Measurements from ENCODE around the gene CABP1. TPM values are rescaled to one million over a fixed set of nuclear protein-coding genes. Genes with fewer than 3 reads are reported as not detected.

The CABP1 gene
- total RNA-seq, 3 donors from 2014 or later = 0.51 to 1.8 (median 1.2) TPM

DNA sequence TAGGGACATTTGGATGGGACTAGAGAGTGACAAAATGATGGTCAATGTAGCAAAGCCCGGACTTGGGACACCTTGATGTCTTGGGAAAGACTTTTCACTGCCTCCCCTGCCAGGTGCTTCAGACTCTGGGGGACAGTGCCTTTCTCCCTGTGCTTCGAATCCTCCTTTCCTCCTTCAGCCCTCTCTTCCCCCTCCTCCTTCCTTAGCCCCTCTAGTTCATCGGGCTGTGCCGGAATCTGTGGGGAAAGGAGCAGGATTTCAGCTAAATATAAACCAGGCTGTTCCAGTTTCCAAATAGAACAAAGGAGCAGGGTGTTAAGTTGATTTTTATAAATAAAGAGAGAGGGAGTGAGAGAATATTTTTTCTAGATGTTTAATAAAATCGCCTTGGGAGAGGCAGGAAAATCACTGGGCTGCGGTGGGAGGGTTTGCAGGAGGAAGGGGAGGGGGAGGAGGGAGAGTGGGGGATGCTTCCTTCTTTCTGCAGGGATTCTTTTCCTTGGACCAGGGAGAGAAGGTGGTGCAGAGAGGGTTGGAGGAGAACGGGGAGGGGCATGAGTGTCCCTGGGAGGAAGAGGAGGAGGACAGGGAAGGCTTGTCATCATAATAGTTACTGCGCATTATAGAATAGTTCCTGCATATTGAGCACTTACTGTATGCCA is 21.3 kb upstream of the CABP1 start:
- Histone ChIP-seq H3K4me3 (no peak overlapping the region), H3K36me3 (ENCODE audit: low read depth) (no peaks in the 10 kb centered on the region), H3K9me3 (no peaks in the 10 kb centered on the region), H3K4me1 (ENCODE audit: low read depth) (peaks cover 3% of the 10 kb centered on the region)
- ATAC-seq = no peak
- intact Hi-C loops (cut with DNase I, micrococcal nuclease) = no loop called here
- DNase-seq = no peak
- TF ChIP-seq, protein P1, sequence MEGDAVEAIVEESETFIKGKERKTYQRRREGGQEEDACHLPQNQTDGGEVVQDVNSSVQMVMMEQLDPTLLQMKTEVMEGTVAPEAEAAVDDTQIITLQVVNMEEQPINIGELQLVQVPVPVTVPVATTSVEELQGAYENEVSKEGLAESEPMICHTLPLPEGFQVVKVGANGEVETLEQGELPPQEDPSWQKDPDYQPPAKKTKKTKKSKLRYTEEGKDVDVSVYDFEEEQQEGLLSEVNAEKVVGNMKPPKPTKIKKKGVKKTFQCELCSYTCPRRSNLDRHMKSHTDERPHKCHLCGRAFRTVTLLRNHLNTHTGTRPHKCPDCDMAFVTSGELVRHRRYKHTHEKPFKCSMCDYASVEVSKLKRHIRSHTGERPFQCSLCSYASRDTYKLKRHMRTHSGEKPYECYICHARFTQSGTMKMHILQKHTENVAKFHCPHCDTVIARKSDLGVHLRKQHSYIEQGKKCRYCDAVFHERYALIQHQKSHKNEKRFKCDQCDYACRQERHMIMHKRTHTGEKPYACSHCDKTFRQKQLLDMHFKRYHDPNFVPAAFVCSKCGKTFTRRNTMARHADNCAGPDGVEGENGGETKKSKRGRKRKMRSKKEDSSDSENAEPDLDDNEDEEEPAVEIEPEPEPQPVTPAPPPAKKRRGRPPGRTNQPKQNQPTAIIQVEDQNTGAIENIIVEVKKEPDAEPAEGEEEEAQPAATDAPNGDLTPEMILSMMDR (IDR thresholded peaks at IDR 0.05) = no peak

DNA sequence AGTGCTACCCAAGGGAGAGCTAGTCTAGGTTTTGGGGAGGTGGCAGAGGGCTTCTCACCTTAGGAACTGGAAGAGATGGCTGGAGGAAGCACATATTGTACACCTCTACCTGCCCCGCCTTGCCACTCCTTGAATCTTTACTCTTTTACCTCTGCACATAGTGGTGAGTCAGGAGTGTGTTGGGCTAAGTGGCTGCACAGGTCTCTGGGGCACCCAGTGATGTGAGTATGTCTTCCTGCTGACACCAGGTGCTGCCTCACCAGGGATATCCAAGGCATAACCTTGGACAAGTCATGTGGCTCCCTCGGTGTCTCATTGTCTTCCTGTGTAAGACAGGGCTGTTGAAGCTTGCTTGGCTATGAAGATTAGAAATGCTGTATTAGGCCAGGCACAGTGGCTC is 19.8 kb upstream of the CABP1 start:
- intact Hi-C loops (cut with DNase I, micrococcal nuclease) = no loop called here
- H3K4me3 ChIP-seq = no peak overlapping the region
- peaks cover 3% of the 10 kb centered on the region for H3K4me1 ChIP-seq (ENCODE audit: low read depth)
- ATAC-seq = peak; percentile 99
- peak; percentile 57 to 64 (median 61) for DNase-seq
- H3K9me3 ChIP-seq = no peaks in the 10 kb centered on the region
- TF ChIP-seq, protein P1 (IDR thresholded peaks at IDR 0.05) = no peak
- no peaks in the 10 kb centered on the region for H3K36me3 ChIP-seq (ENCODE audit: low read depth)

DNA sequence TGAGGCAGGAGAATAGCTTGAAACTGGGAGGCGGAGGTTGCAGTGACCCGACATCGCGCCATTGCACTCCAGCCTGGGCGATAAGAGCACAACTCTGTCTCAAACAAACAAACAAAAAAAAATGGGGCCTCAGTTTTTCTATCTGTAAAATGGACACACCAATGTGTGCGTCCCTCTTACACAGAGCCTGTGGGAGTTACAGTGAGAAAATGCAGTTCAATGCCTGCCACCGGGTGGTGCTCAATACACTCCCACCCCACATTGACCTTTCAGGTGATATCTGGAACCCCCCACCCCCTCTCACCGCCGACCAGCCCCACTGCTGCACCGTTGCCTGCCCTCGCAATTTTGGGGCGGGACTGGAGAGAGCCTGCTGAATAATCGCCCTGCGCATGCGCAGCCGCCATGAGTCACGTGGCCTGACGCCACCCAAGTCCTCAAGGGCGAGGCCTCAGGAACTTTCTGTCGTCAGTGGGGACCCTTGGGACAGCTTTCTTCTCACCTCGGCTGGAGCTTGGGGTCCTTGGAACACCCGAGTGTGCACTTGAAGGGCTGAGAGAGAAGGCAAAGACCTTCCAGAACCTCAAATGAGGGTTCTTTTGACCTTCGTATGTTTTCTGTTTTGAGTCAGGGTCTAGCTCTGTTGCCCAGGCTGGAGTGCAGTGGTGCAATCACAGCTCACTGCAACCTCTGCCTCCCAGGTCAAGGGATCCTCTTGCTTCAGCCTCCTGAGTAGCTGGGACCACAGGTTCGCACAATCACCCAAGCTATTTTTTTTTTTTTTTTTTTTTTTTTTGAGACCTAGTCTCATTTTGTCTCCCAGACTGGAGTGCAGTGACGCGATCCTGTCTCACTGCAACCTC is 14.6 kb upstream of the CABP1 start:
- no peak overlapping the region for H3K4me3 ChIP-seq
- intact Hi-C loops (cut with DNase I, micrococcal nuclease) = no loop called here
- TF ChIP-seq, protein P1 (IDR thresholded peaks at IDR 0.05) = no peak
- H3K36me3 ChIP-seq (ENCODE audit: low read depth) = no peaks in the 10 kb centered on the region
- ATAC-seq (no peak), DNase-seq (peak in 2 of 3 donors; percentile 25 to 46)
- H3K9me3 ChIP-seq = no peaks in the 10 kb centered on the region
- no peaks in the 10 kb centered on the region for H3K4me1 ChIP-seq (ENCODE audit: low read depth)

DNA sequence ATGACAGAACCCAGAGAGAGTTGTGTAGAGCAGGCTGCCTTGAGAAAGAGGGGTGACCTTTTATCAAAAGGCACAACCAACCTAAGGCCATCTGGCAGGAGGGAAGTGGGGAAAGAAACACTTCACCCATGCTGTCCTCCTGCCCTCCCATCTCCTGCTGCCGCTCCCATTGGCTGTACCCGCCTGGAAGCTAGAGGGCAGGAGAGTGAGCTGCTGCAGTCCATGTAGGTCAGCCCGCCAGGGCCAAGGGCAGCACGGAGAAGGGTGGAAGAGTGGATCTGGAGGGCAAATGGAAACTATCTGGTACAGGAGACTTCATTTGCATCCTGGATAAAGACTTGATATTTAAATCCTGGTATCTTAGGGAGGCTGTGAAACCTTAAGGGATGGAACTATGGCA is 11.5 kb upstream of the CABP1 start:
- ATAC-seq = peak; percentile 84
- peak in 2 of 3 donors; percentile 31 to 54 for DNase-seq
- Histone ChIP-seq H3K9me3 (no peaks in the 10 kb centered on the region), H3K36me3 (ENCODE audit: low read depth) (no peaks in the 10 kb centered on the region), H3K4me3 (no peak overlapping the region), H3K4me1 (ENCODE audit: low read depth) (no peaks in the 10 kb centered on the region)
- TF ChIP-seq, protein P1 (IDR thresholded peaks at IDR 0.05) = no peak
- intact Hi-C loops (cut with DNase I, micrococcal nuclease) = no loop called here

DNA sequence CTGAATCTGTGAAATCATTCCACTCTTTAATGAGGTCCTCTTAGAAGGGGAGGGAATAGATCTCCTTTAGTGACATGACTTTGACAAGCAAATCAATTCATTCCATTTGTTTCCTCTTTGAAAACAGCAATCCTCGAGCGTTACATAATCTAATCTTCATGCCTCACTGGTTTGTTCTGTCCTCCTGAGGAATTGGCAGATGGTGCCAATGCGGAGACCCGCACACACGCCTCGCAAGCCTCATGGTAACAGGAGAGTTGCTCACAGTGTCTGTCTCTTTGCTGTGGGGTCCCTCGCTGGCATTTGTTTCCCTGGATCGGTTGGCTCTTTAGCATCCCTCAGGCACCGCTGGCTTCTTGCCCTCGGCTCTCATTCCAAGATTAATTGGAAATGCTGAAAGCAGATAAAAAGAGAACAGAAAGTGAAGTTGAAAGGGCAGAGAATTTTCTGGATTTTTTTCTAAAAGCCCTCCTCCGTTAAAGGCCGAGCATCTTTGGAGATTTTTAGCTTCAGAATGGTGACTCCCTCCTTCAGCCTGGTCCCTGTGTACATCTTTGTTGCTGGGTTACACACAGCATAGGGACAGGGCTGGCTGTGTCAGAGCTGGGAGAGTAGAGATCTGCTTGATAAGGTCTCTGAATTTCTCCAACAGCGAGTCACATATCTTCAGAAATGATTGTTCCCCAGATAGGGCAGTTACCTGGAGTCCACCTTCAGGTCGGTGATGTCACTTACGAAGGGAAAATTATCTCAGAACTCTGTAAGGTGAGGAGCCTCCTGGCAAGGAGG is 10.1 kb upstream of the CABP1 start:
- Histone ChIP-seq H3K36me3 (ENCODE audit: low read depth) (no peaks in the 10 kb centered on the region), H3K4me3 (no peak overlapping the region), H3K4me1 (ENCODE audit: low read depth) (no peaks in the 10 kb centered on the region), H3K9me3 (no peaks in the 10 kb centered on the region)
- DNase-seq = no peak
- TF ChIP-seq, protein P1 (IDR thresholded peaks at IDR 0.05) = no peak
- intact Hi-C loops (cut with DNase I, micrococcal nuclease) = no loop called here
- ATAC-seq = no peak
